Endothelial cell of hepatic sinusoid (primary cell): Measurements from ENCODE around the gene CD81.

Source experiments
- in situ Hi-C: cut with HindIII; loops from 2 replicates; pipeline ENCODE4 v1.10.0; 2017; ENCODE audit warnings: low sequenced_read_pairs

CD81 gene

DNA sequence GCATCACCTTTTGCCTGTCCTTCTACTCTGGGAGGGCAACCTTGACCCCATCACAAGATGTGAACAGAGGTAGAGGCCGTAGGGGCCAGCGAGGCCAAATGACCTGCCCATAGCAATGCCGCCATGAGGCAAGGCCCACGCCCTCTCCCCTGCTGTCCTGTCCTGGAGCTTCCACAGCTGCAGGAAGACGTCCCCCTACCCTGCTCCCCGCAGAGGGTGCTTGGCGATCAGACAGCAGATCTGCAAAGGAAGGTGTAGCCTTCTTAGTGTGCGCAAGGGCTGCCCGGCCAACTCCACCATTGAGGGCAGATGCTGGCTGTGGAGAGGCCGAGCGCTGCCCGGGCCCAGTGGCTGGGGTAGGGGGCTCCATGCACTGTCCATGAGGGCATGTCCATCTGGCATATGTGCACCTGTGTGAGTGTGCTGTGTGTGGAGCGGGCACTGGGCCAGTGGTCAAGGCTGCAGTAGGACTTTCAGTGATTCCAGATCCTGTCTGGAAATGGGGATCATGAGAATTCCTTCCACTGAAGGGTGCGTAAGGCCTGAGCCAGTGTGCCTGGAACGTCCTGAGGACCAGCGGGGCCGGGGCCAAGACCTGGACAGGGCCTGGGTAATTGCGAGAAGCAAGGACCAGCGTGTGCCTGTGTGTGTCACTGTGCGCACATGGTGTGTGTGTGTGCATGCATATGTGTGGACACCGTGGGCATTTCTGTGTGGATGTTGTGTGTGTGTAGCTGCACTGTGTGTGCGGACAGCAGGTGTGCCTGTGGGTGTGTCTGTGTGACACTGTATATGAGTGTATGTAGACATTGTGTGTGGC lies 56.2 kb downstream of the CD81 start:
- in situ Hi-C loops: loop anchor here (10.0 kb wide), 2 partner anchors 71 to 249 kb away; no protein-coding TSS in a partner anchor

DNA sequence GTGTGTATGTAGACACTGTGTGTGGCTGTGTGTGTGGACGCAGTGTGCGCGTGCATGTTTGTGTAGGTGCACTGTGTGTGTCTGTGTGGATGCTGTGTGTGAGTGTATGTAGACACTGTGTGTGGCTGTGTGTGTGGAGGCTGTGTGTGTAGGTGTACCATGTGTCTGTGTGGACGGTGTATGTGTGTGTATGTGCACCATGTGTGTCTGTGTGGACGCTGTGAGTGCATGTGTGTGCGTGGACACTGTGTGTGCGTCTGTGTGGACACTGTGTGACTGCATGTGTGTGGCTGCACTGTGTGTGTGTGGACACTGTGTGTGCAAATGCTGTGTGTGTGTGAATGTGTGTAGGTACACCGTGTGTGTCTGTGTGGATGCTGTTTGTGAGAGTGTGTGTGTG lies 56.9 kb downstream of the CD81 start:
- in situ Hi-C loops: loop anchor here (10.0 kb wide), 2 partner anchors 71 to 249 kb away; no protein-coding TSS in a partner anchor

DNA sequence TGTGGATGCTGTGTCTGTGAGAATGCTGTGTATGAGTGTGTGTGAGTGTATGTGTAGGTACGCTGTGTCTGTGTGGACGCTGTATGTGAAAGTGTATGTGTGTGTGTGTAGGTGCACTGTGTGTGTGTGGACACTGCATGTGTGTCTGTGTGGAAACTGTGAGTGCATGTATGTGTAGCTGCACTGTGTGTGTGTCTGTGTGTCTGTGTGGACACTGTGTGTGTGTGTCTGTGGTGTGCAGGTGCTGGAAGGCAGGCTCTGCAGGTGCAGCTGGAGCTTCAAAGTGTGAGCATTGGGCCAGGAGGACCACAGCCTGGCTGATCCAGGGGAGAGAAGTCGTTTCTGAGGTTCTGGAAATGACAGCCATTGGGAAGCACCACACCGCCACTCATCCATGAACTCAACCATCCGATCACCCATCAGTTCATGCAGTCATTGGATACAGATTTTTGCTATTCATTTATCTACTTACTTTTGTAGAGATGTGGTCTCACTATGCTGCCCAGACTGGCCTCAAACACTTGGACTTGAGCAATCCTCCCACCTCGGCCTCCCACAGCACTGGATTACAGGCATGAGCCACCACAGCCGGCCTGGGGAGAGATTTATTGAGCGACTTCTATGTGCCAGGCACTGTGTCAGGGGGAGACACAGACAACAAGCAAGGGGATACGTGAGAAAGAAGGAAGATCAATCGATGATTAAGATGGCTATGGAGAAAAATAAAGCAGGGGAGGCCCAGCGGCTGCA lies 57.6 kb downstream of the CD81 start:
- in situ Hi-C loops: loop anchor here (5.0 to 10.0 kb wide), 3 partner anchors 70 to 250 kb away; no protein-coding TSS in a partner anchor

DNA sequence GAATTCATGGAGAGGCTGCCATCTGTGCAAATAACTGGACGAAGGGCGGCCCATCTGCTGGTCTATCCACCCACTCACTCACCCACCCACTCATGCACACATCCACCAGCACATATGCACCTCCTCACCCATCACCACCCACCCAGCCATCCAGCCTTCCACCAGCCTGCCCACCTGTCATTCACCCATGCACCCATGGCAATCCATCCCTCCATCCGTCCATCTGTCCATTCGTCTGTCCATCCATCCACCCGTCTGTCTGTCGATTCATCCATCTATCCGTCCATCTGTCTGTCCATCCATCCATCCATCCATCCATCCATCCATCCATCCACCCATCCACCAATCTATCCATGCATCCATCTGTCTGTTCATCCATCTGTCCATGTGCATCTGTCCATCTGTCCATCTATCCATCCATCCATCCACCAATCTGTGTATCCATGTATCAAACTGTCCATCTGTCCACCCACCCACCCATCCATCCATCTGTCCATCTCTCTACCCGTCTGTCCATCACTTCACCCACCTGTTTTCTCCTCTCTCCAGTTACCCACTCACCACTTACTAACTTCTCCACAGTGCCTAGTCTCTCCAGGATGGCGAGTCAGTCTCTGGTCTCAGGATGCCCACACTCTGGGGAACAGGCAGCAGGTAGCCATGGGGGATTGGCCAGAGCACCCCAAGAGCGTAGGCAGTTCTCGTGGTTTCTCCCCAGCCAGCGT lies 58.3 kb downstream of the CD81 start:
- in situ Hi-C loops: loop anchor here (5.0 to 10.0 kb wide), 3 partner anchors 69 to 251 kb away; no protein-coding TSS in a partner anchor

DNA sequence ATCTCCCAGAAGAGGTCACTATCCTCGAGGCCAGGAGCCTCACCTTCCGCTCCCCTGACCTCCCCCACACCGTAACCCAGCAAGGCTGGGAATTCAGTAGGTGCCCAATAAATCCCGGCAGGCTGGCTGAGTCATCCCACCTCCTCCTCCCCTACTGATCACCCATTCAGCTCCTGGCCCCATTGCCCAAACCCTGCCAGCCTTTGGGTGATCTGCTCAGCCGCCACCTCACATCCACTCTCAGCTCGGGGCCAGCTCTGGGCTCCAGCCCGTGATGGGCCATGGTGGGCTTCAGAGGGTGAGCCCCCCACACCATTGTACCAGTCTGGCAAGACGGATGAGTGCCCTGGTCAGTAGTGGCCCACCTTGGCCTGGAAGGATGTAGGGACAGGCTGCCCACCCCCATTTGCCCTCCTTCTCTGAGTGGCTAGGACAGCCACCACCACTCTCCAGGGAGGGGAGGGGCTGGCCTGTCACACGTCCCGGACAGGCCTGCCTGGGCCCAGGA lies 59.0 kb downstream of the CD81 start:
- in situ Hi-C loops: loop anchor here (5.0 to 10.0 kb wide), 3 partner anchors 69 to 251 kb away; no protein-coding TSS in a partner anchor

DNA sequence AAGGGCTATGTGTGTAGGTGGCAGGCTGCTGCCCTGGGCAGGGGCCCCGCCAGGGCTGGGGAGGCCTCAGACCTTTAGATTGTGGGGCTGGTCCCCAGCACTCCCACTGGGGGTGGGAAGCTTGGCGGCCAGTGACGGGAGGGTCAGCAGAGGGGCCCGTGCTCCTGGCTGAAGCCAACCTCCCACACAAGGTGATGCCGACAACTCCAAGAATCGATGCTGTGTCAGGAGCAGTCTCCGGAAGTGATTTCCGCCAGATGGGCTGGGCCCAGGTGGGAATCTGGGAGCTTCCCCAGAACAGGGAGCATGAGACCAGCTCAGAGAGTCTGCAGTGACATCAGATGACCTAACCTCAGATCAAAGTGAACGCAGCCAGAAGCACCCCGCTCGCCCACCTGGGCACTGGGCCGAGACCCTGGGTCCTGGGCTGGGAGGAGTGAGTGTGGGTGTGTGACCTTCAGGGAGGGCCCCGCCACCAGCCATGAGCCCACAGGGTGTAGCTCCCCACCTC lies 59.5 kb downstream of the CD81 start:
- in situ Hi-C loops: loop anchor here (5.0 to 10.0 kb wide), 3 partner anchors 68 to 252 kb away; no protein-coding TSS in a partner anchor

DNA sequence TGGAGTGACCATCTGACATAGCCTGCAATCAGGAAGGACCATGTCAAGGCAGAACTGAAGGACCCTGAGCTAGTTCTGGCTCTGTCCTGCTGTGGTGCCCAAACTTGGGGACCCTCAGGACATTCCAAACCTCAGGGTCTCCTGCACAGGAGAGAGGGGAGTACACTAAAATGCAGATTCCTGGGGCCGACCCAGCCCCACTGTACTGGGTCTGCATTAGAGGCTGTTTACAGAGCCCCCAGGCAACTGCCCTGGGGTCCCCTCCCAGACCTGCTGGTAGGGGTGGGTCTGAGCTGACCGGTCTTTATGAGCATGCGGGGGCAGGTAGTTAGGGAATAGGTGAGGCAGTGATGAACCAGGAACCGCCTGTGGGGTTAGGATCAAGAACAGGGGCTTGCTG lies 60.4 kb downstream of the CD81 start:
- in situ Hi-C loops: loop anchor here (5.0 to 10.0 kb wide), 3 partner anchors 67 to 253 kb away; no protein-coding TSS in a partner anchor

DNA sequence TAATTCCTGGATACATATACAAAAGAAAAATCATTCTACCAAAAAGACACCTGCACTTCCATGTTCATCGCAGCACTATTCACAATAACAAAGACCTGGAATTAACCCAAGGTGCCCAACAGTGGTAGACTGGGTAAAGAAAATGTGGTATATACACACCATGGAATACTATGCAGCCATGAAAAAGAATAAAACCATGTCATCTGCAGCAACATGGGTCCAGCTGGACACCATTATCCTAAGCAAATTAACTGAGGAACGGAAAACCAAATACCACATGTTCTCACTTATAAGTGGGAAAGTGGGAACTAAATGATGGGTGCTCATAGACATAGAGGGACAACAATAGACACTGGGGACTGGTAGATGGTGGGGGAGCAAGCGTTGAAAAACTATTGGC lies 62.7 kb downstream of the CD81 start:
- in situ Hi-C loops: loop anchor here (5.0 to 10.0 kb wide), 3 partner anchors 65 to 255 kb away; no protein-coding TSS in a partner anchor

DNA sequence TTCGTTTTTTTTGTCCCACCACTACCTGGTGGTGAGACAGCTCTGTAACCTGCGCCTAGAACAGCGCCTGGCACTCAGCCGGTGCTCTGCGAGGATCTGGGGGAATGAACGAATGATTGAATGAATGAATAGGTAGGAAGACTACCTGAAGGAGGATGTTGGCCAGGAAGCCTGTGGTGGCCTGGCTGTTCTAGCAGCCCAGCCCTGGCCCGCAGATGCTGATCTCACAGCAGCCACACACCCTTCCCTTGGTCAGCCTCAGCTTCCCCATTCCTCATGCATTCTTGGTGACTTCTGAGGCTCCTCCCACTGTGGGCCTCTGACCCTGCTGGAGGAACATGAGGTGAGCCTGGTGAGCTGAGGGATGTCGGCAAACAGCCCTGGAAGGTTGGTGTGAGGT lies 63.5 kb downstream of the CD81 start:
- in situ Hi-C loops: no loop called here

DNA sequence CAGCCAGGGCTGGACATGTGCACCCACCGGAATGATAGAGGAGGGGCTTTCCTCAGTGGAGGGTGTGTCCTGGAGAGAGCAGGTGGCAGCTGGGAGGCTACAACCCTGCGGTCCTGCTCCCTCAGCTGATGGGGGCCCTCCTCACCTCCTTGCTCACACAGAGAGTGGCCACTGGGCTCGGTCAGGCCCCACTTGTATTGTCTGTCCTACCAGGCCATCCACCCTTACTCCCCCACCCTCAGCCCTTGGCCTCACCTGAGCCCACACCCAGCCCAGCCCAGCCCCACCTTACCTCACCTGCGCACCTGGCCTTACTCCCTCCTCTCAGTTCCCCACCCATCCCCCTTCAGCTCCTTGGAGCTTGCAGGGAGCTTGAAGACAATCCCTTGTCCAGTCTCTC lies 64.1 kb downstream of the CD81 start:
- in situ Hi-C loops: no loop called here

DNA sequence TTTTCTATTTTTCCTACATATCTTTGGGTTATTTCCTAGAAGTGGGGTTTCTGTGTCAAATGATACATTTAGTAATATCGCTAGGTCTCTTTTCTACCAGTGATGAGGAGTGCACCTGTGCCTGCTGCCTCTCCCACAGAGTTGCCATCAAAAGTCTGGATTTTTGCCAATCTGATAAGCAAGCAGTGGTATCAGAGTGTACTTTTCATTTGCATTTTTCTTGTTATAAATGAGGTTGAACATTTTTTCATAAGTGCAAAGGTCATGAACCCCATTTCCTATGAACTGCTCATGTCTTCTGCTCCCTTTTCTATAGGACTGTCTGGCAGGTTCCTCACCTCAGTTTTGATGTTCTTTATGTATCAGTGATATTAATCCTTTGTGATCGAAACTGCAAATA lies 65.5 kb downstream of the CD81 start:
- in situ Hi-C loops: no loop called here

DNA sequence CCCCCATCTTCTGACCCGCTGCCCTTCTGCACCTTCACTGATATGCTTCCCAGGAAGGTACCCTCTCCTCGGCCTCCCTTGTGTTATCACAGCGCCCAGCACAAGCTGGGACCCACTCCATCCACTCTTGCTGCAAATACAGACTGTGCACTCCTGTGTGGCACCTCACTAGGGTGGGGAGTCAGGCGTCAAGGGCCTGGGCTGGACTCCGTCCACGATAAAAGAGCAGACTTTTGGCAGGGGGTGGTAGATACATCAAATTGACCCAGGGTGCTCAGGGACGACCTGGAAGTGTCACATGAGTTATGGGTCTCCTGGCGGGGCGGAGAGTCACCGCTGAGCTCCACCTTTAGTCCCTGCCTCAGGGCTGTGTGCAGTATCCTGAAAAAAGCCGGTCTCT lies 66.3 kb downstream of the CD81 start:
- in situ Hi-C loops: no loop called here

DNA sequence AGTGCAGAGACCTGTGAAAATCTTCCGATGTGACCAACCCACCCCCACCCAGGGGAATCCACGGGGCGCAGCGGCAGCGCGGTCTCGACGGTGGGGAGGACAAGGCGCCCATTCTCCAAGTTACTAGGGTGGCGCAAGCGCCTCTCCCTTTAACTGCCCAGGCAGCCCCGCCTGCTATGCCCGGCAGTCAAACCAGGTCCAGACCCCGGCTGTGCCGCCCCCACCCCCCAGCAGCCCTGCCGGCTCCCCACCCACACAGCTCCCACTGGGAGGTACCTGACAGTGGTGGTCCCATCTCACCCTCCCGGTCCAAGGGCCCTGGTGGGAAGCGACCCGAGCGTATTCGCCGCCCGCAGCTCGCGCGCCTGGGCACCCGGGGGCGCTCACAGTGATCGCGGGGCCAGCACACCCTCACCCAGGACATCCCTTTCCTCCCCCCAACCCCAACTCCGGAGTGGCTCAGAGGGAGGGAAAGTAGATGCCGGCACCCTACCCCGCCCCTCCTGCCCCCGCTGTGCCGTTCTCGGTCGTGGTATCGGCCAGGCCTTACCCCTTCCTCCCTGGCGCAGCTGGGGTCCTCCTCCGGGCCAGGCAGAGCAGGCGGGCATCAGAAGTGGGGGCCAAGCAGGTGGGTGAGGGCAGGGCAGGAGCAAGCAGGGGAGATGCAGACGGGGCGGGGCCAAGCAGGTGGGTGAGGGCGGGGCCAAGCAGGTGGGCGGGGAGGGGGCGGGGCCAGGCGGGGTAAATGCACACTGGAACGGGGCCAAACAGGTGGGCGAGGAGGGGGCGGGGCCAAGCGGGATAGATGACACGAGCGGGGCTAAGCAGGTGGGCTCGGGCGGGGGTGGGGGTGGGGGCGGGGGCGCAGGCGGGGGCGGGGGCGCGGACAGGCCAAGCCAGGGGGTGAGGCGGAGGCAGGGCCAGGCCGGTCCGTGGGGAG lies 67.0 kb downstream of the CD81 start, which contains the start of gene TRPM5:
TSS of gene TRPM5 (minus strand) at position 634 of the 940 bp plus-strand sequence. CDS start 21,478 bp downstream, outside the sequence.
- in situ Hi-C loops: no loop called here

DNA sequence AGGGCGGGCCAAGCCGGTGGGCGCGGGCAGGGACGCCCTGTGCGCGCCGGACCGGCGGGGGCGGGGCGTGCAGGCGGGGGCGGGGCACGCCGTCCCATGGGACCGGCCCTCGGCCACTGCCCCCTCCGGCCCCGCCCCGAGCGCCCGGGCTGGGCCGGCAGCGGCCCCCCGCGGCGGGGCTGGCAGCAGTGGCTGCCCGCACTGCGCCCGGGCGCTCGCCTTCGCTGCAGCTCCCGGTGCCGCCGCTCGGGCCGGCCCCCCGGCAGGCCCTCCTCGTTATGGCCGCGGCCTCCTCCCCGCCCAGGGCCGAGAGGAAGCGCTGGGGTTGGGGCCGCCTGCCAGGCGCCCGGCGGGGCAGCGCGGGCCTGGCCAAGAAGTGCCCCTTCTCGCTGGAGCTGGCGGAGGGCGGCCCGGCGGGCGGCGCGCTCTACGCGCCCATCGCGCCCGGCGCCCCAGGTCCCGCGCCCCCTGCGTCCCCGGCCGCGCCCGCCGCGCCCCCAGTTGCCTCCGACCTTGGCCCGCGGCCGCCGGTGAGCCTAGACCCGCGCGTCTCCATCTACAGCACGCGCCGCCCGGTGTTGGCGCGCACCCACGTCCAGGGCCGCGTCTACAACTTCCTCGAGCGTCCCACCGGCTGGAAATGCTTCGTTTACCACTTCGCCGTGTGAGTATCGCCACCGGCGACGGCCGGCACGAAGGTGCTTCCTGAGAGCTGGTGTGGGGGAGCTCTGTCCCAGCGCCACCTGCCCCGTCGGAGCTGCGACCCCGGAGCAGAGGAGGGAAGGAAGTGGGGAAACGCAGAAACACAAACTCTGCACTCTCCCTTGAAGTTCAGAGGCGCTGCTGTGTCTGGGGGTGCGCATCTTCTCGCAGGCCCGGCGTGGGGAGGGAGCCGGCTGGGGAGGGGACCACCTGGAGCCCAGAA lies 68.0 kb downstream of the CD81 start, which contains the start of gene KCNQ1:
TSS of gene KCNQ1 (plus strand) at position 188 of the 925 bp plus-strand sequence. CDS start at position 279, 91 bp downstream.
- in situ Hi-C loops: no loop called here

DNA sequence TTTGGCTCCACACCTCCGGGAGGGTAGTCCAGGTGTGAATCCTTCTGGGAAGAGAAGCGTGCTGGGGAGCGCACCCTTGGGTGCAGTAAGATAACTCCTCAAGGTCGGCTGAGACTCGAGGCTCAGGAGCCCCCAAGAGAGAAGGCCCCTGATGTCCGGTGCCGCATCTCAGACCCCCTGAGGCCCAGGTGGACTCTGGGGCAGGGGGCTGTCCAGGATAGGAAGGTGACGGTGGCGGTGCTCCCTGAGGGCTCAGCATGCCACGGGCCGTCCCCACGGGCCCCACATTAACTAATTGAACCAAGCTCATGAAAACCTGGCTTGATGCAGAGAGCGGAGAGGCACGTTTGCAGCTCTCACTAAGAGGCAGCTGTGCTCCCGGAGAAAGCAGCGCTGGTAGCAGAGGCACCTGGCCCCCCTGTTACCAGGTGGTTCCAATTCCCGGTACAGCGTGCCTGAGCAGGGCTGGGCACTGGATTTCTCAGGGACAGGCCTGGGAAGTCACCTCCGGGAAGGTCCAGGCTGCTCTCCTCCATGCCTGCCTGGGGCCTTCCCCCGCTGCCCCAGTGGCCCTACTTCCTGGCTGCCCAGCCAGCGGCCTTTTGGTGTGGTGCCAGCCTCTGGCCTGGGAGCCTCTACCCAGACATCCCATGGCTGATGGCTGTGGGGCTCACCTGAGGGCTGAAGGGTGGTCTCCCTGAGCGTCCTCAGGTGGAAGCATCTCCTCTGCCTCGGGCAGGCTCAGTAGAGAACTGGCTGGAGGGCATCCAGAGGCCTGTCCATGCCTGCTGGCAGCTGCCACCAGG lies 68.8 kb downstream of the CD81 start:
- in situ Hi-C loops: no loop called here

DNA sequence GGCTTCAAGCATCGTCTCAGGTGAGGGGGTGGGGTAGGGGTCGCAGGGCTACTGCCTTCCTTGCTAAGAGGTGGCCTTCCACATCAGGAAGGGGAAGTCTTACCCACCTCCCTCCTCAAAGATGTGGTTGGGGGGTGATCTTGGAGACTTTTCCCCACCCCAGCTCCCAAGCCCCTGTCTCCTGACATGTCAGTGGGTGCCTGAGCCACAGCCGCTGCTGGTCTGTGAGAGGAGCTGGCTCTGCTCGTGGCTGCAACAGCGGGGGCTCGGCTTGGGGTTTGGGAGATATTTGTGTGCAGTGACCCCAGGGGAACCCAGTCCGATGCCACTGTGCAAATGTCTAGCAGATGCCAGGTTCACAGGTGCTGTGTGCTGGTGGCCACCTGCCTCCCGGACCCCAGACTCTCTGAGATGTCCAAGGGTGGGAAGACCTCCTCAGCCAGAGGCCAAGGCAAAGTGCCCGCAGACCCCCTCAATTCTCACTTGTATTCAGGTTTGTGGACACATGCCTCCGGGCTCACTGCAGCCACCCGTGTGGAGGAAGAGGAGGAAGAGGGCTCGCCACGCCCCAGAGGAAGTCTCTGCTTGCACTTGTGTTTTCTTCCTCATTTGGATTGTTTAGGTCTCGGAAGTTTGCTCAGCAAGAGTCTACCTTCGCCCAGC lies 69.6 kb downstream of the CD81 start:
- in situ Hi-C loops: no loop called here
